ENCODE data around the gene MRE11. TPM values are rescaled to one million over a fixed set of nuclear protein-coding genes. Genes with fewer than 3 reads are reported as not detected.
"Not testable (repeated sequence)": the region's sequence is repeated elsewhere in the genome, so short reads cannot be mapped to it uniquely, and the experiment has no call there.

The MRE11 gene
- total RNA-seq, 1 donor from 2014 or later: 8.1 TPM

DNA sequence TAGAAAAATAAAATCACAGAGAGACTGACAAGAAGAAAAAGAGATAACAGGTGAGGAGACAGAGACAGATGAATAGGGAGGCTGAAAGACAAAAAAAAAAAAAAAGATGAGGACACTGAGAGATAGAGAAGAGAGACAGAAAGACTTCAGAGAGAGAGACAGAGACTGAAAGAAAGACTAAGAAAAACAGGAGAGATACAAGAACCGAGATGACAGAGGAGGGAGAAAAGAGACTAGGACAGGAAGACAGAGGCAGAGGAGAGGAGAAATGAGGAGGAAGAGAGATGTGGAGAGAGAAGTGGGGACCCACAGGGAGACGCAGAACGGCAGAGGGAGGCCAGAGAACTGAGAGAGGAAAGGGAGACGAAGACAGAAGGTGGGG, 93.2 kb downstream of the MRE11 start:
- TF ChIP-seq, protein P1, sequence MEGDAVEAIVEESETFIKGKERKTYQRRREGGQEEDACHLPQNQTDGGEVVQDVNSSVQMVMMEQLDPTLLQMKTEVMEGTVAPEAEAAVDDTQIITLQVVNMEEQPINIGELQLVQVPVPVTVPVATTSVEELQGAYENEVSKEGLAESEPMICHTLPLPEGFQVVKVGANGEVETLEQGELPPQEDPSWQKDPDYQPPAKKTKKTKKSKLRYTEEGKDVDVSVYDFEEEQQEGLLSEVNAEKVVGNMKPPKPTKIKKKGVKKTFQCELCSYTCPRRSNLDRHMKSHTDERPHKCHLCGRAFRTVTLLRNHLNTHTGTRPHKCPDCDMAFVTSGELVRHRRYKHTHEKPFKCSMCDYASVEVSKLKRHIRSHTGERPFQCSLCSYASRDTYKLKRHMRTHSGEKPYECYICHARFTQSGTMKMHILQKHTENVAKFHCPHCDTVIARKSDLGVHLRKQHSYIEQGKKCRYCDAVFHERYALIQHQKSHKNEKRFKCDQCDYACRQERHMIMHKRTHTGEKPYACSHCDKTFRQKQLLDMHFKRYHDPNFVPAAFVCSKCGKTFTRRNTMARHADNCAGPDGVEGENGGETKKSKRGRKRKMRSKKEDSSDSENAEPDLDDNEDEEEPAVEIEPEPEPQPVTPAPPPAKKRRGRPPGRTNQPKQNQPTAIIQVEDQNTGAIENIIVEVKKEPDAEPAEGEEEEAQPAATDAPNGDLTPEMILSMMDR (IDR thresholded peaks at IDR 0.05; ENCODE audit: insufficient read depth, low read length, poor library complexity, severe bottlenecking): no peak
- no peak for DNase-seq (ENCODE audit: low read depth)
- no peak overlapping the region for H3K4me3 ChIP-seq (ENCODE audit: low read depth, low read length)
- no peaks in the 10 kb centered on the region for H3K36me3 ChIP-seq (ENCODE audit: control insufficient read depth, insufficient read depth, low read length)
- peaks cover 33% of the 10 kb centered on the region for H3K27me3 ChIP-seq (ENCODE audit: control insufficient read depth, insufficient read depth, low read length)

DNA sequence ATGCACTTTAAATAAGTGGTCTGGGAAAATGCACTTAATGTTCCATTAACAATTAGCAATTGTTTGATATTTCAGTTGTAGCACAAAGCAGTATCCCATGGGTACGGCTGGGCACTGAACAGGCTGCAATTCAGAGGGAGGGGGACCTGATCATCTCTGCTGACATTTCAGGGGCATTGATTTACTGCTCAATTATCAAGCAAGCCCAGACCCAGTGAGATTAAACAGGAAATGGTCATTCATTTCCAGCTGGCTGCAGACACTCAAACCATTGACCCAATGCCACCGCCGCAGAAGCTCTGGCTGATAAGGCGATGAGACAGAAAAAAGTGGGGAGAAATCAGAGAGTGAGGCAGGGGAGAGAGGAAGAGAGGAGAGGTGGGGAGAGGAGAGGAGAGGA, 93.6 kb downstream of the MRE11 start:
- peaks cover 33% of the 10 kb centered on the region for H3K27me3 ChIP-seq (ENCODE audit: control insufficient read depth, insufficient read depth, low read length)
- no peak for DNase-seq (ENCODE audit: low read depth)
- TF ChIP-seq, protein P1 (IDR thresholded peaks at IDR 0.05; ENCODE audit: insufficient read depth, low read length, poor library complexity, severe bottlenecking): no peak
- no peaks in the 10 kb centered on the region for H3K36me3 ChIP-seq (ENCODE audit: control insufficient read depth, insufficient read depth, low read length)
- H3K4me3 ChIP-seq (ENCODE audit: low read depth, low read length): no peak overlapping the region

DNA sequence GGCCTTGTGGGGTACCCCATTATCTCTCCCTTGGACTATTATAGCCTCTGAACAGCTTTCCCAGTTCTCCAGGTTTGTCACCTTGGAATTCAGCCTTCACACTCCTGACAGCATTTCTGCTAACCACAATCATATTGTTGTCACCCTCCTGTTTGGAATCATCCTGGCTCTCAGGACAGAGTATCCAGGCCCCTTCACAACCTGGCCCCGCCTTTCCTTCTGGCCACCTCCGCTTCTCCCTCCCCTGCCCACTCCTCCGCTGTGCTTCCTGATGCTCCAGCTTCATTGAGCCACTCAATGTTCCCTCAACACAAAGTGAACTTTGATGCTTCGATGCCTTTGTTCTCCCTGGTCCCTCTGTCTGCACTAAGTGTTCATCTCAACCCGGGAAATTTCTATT, 95.5 kb downstream of the MRE11 start:
- H3K4me3 ChIP-seq (ENCODE audit: low read depth, low read length): no peak overlapping the region
- TF ChIP-seq, protein P1 (IDR thresholded peaks at IDR 0.05; ENCODE audit: insufficient read depth, low read length, poor library complexity, severe bottlenecking): no peak
- no peak for DNase-seq (ENCODE audit: low read depth)
- peaks cover 33% of the 10 kb centered on the region for H3K27me3 ChIP-seq (ENCODE audit: control insufficient read depth, insufficient read depth, low read length)
- H3K36me3 ChIP-seq (ENCODE audit: control insufficient read depth, insufficient read depth, low read length): no peaks in the 10 kb centered on the region

DNA sequence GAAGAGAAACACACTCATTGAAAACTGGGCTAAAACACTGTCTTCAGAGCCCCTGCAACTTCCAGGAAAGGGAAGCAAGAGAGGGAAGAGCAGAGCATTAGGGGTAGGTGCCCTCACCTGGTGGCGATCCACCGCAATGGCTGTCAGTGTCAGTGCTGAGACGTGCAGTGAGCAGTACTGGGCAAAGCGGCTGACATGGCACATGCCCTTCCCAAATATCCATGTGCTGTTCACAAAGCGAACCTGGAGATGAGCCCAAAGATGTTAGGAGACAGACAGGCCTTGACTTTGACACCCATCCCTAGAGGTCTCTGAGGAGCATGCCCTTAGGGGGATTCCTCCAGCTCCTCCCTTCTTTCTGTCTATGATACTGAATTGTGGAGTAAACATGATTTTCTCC, 97.4 kb downstream of the MRE11 start:
- TF ChIP-seq, protein P1 (IDR thresholded peaks at IDR 0.05; ENCODE audit: insufficient read depth, low read length, poor library complexity, severe bottlenecking): no peak
- no peak for DNase-seq (ENCODE audit: low read depth)
- Histone ChIP-seq H3K36me3 (ENCODE audit: control insufficient read depth, insufficient read depth, low read length) (no peaks in the 10 kb centered on the region), H3K4me3 (ENCODE audit: low read depth, low read length) (no peak overlapping the region), H3K27me3 (ENCODE audit: control insufficient read depth, insufficient read depth, low read length) (peaks cover 27% of the 10 kb centered on the region)

DNA sequence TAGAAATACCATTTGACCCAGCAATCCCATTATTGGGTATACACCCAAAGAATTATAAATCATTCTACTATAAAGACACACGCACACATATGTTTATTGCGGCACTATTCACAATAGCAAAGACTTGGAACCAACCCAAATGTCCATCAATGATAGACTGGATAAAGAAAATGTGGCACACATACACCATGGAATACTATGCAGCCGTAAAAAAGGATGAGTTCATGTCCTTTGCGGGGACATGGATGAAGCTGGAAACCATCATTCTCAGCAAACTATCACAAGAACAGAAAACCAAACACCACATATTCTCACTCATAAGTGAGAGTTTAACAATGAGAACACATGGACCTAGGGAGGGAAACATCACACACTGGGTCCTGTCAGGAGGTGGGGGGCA, 101.7 kb downstream of the MRE11 start:
- not testable (repeated sequence) for H3K4me3 ChIP-seq (ENCODE audit: low read depth, low read length); H3K36me3 ChIP-seq (ENCODE audit: control insufficient read depth, insufficient read depth, low read length); H3K27me3 ChIP-seq (ENCODE audit: control insufficient read depth, insufficient read depth, low read length); DNase-seq (ENCODE audit: low read depth)

DNA sequence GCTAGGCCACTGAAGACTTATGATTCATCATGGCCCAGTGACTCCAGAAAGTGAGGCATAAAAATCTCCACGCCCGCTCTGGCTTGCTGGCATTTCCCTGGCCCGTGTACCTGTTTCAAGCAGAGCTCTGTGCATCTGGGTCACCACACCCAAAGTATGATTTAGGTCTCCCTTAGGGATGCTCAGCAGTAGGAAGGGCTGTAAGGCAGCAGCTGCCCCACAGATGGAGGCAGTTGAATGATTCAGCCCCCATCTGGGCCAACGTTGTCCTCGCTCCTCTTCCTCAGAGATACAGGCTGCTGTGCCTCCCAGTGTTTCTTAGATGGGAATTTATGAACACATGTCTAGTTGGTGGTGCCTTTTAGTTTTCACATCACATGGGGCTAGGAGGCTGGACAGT, 114.0 kb downstream of the MRE11 start:
- DNase-seq (ENCODE audit: low read depth): no peak
- no peak overlapping the region for H3K4me3 ChIP-seq (ENCODE audit: low read depth, low read length)
- H3K36me3 ChIP-seq (ENCODE audit: control insufficient read depth, insufficient read depth, low read length): no peaks in the 10 kb centered on the region
- TF ChIP-seq, protein P1 (IDR thresholded peaks at IDR 0.05; ENCODE audit: insufficient read depth, low read length, poor library complexity, severe bottlenecking): no peak
- H3K27me3 ChIP-seq (ENCODE audit: control insufficient read depth, insufficient read depth, low read length): no peaks in the 10 kb centered on the region
